IMR-90 (cell line): ENCODE measurements around the gene OTUD5. TPM values are rescaled to one million over a fixed set of nuclear protein-coding genes. Genes with fewer than 3 reads are reported as not detected.

ENCODE experiments used
- ATAC-seq: fragments of 200-7000 bp; cut with Tn5 transposase; 2 replicates; pipeline ENCODE4 v1.9.1; 2020; ENCODE audit warnings: low read depth, mild to moderate bottlenecking, moderate library complexity
- BruUV-seq: library from RNA; stranded (reverse); fragments of 400-500 nt; replicated peaks from 2 replicates; lab custom pipeline; 2021; lab: Mats Ljungman, UMichigan
- CTCF ChIA-PET: fragments of 300-600 bp; formaldehyde crosslinking; extraction: SDS; loops from one replicate; lab custom pipeline; 2021; ENCODE audit warnings: antibody characterized with exemption; lab: Yijun Ruan, JAX
- POLR2A ChIA-PET: fragments of 300-600 bp; sonication (Branson Sonifier 250); formaldehyde crosslinking; loops from one replicate; lab custom pipeline; 2022; ENCODE audit warnings: antibody characterized with exemption; ENCODE audit not compliant: unreplicated experiment; lab: Charles Lee
- DNase-seq: peaks from one replicate; pipeline ENCODE4 v3.0.0; 2013
- H2AFZ ChIP-seq: replicated peaks from 2 replicates; pipeline ENCODE3; 2013; ENCODE audit warnings: low read length, mild to moderate bottlenecking; ENCODE audit not compliant: poor library complexity
- H2AK5ac ChIP-seq: 2 replicates; pipeline ENCODE4 v1.6.1; 2013; ENCODE audit warnings: low read depth, low read length, inconsistent platforms
- H2AK9ac ChIP-seq: replicated peaks from 2 replicates; pipeline ENCODE3; 2013; ENCODE audit warnings: mild to moderate bottlenecking, low read depth, low read length, moderate library complexity; ENCODE audit not compliant: poor library complexity
- H2BK120ac ChIP-seq: 2 replicates; pipeline ENCODE4 v1.6.1; 2013; ENCODE audit warnings: low read depth, low read length, inconsistent platforms
- H2BK15ac ChIP-seq: 3 replicates; pipeline ENCODE4 v1.6.1; 2013; ENCODE audit warnings: low read depth, low read length, inconsistent platforms
- H2BK20ac ChIP-seq: 2 replicates; pipeline ENCODE4 v1.6.1; 2013; ENCODE audit warnings: low read depth, mild to moderate bottlenecking, inconsistent platforms, low read length, moderate library complexity
- H2BK5ac ChIP-seq: 2 replicates; pipeline ENCODE4 v1.6.1; 2013; ENCODE audit warnings: mild to moderate bottlenecking, low read depth, low read length, inconsistent platforms; ENCODE audit not compliant: poor library complexity, severe bottlenecking
- H3K14ac ChIP-seq: replicated peaks from 2 replicates; pipeline ENCODE4 v1.6.1; 2013; ENCODE audit warnings: low read depth, low read length, inconsistent platforms
- H3K18ac ChIP-seq: 2 replicates; pipeline ENCODE4 v1.6.1; 2013; ENCODE audit warnings: low read depth, low read length, control low read depth
- H3K23ac ChIP-seq: 2 replicates; pipeline ENCODE4 v1.6.1; 2013; ENCODE audit warnings: low read depth, low read length, inconsistent platforms
- H3K27ac ChIP-seq: 2 replicates; pipeline ENCODE4 v1.5.1; 2013; ENCODE audit warnings: mild to moderate bottlenecking, control low read depth, low read length; ENCODE audit not compliant: insufficient read depth
- H3K27me3 ChIP-seq: 2 replicates; pipeline ENCODE4 v1.6.1; 2013; ENCODE audit warnings: low read length; ENCODE audit not compliant: control insufficient read depth, insufficient read depth
- H3K36me3 ChIP-seq: 2 replicates; pipeline ENCODE4 v1.6.1; 2013; ENCODE audit warnings: low read length, mixed read lengths; ENCODE audit not compliant: control insufficient read depth, insufficient read depth
- H3K4ac ChIP-seq: 2 replicates; pipeline ENCODE4 v1.6.1; 2013; ENCODE audit warnings: low read depth, low read length, inconsistent platforms
- H3K4me1 ChIP-seq: 2 replicates; pipeline ENCODE4 v1.6.1; 2013; ENCODE audit warnings: low read length, mixed read lengths; ENCODE audit not compliant: control insufficient read depth, insufficient read depth
- H3K4me2 ChIP-seq: 2 replicates; pipeline ENCODE4 v1.6.1; 2013; ENCODE audit warnings: low read depth, mild to moderate bottlenecking, control low read depth, low read length, moderate library complexity
- H3K4me3 ChIP-seq: 2 replicates; pipeline ENCODE4 v1.5.1; 2013; ENCODE audit warnings: low read depth, mild to moderate bottlenecking, control low read depth, low read length, moderate library complexity; ENCODE audit not compliant: insufficient read depth
- H3K56ac ChIP-seq: 2 replicates; pipeline ENCODE4 v1.6.1; 2013; ENCODE audit warnings: low read length, inconsistent platforms; ENCODE audit not compliant: insufficient read depth; ENCODE audit errors: extremely low read depth
- H3K79me1 ChIP-seq, 2 experiments: 2 replicates each; pipeline ENCODE4 v1.6.1; 2013; ENCODE audit warnings: low read length in 2 of 2, inconsistent platforms in 1 of 2, low read depth in 1 of 2
- H3K9ac ChIP-seq: 2 replicates; pipeline ENCODE4 v1.6.1; 2013; ENCODE audit warnings: low read depth, low read length, control low read depth
- H3K9me1 ChIP-seq: 2 replicates; pipeline ENCODE4 v1.6.1; 2013; ENCODE audit warnings: low read length, inconsistent platforms; ENCODE audit not compliant: insufficient read depth
- H3K9me3 ChIP-seq: 2 replicates; pipeline ENCODE4 v1.6.1; 2013; ENCODE audit warnings: low read length; ENCODE audit not compliant: control insufficient read depth, insufficient read depth
- H4K20me1 ChIP-seq: 2 replicates; pipeline ENCODE4 v1.6.1; 2013; ENCODE audit warnings: low read length, inconsistent platforms; ENCODE audit not compliant: insufficient read depth
- H4K5ac ChIP-seq: 2 replicates; pipeline ENCODE4 v1.6.1; 2013; ENCODE audit warnings: mild to moderate bottlenecking, low read depth, low read length, control low read depth
- H4K8ac ChIP-seq, 2 experiments: 2 replicates each; pipeline ENCODE4 v1.6.1; 2013; ENCODE audit warnings: low read depth in 2 of 2, low read length in 2 of 2, control low read depth in 1 of 2, inconsistent platforms in 1 of 2
- H4K91ac ChIP-seq: 2 replicates; pipeline ENCODE4 v1.6.1; 2013; ENCODE audit warnings: low read depth, low read length, inconsistent platforms; ENCODE audit not compliant: insufficient read depth
- CHD1 ChIP-seq: IDR thresholded peaks from 2 replicates; pipeline ENCODE4 v1.6.1; 2012; ENCODE audit warnings: low read depth, low read length, improper control_type of control experiment
- CTCF ChIP-seq: conservative IDR thresholded peaks from 2 replicates; pipeline ENCODE4 v1.5.1; 2012; ENCODE audit warnings: mild to moderate bottlenecking, low read depth, low read length, improper control_type of control experiment
- ELK1 ChIP-seq: fragments of 150-350 bp; IDR thresholded peaks from 2 replicates; pipeline ENCODE4 v1.6.1; 2016; ENCODE audit warnings: low read depth, mild to moderate bottlenecking, low read length, moderate library complexity, borderline replicate concordance
- FOS ChIP-seq: fragments of 150-350 bp; IDR thresholded peaks from 2 replicates; pipeline ENCODE4 v1.6.1; 2016; ENCODE audit warnings: low read depth, low read length
- NFE2L2 ChIP-seq: fragments of 150-350 bp; IDR thresholded peaks from 2 replicates; pipeline ENCODE4 v1.6.1; 2016; ENCODE audit warnings: low read depth, mild to moderate bottlenecking, low read length
- POLR2A ChIP-seq: IDR thresholded peaks from 2 replicates; pipeline ENCODE4 v1.6.1; 2012; ENCODE audit warnings: mild to moderate bottlenecking, low read depth, low read length
- RCOR1 ChIP-seq: IDR thresholded peaks from 2 replicates; pipeline ENCODE4 v1.6.1; 2012; ENCODE audit warnings: mild to moderate bottlenecking, low read length, improper control_type of control experiment; ENCODE audit not compliant: insufficient replicate concordance
- RFX5 ChIP-seq: IDR thresholded peaks from 2 replicates; pipeline ENCODE4 v1.8.0; 2012; ENCODE audit warnings: low read depth, mild to moderate bottlenecking, low read length, moderate library complexity
- SMC3 ChIP-seq: fragments of 150-350 bp; IDR thresholded peaks from 2 replicates; pipeline ENCODE4 v1.6.1; 2016; ENCODE audit warnings: low read depth, mild to moderate bottlenecking, antibody characterized with exemption, low read length, moderate library complexity
- WGBS, 2 experiments: methylation state at CpG; one replicate each; pipeline versions ENCODE4 v1.1.5 to v1.1.7; 2013; ENCODE audit warnings: missing lambda C conversion rate in 2 of 2; ENCODE audit not compliant: insufficient read length in 1 of 2; ENCODE audit errors: extremely low coverage in 2 of 2; 5-methylcytosine and 5-hydroxymethylcytosine counted together
- dilution Hi-C: fragments of 300-500 bp; cut with HindIII; formaldehyde crosslinking; loops from one replicate; pipeline ENCODE4 v1.14.3; 2018; ENCODE audit warnings: low sequenced_read_pairs; ENCODE audit not compliant: unreplicated experiment
- in situ Hi-C: fragments of 300-500 bp; cut with MboI; formaldehyde crosslinking; loops from 3 replicates; pipeline ENCODE4 v1.14.3; 2019; ENCODE audit warnings: low sequenced_read_pairs, inconsistent platforms, mixed read lengths
- intact Hi-C: fragments of 100-400 bp; cut with micrococcal nuclease; formaldehyde crosslinking; loops from 2 replicates; pipeline ENCODE4 v1.10.0; 2022
- polyA plus RNA-seq, 3 experiments: library from polyadenylated mRNA; depleted of rRNA; stranded (reverse); fragments of >200 nt; gene quantifications; 2 replicates each; pipeline ENCODE4 v1.2.3, GENCODE V29; 2012; ENCODE audit warnings: low replicate concordance in 1 of 3
- total RNA-seq: library from RNA; depleted of rRNA; stranded (reverse); fragments of >200 nt; gene quantifications from 2 replicates; pipeline ENCODE4 v1.2.3, GENCODE V29; 2012
- TF ChIP-seq, protein P1 (sequence below): fragments of 150-350 bp; IDR thresholded peaks from 2 replicates; pipeline ENCODE4 v1.6.1; 2017; ENCODE audit warnings: mild to moderate bottlenecking, antibody characterized with exemption, low read length, low read depth

OTUD5 gene
- total and polyA plus RNA-seq, 2 of the 4 experiments (the other 2 are of a cell fraction), result 30.6 to 50.4 TPM

- no peak overlapping the region for H3K18ac ChIP-seq
- no peak overlapping the region for H4K5ac ChIP-seq
- ChIA-PET CTCF (no interaction called here), POLR2A (no interaction called here)
- no peak overlapping the region for H2AFZ ChIP-seq
- intact Hi-C loops (loop anchor here (5.0 kb wide), 1 partner anchor 122 kb away; the partner anchor contains the start of gene TFE3), in situ Hi-C loops (no loop called here), dilution Hi-C loops (no loop called here)
- H4K8ac ChIP-seq, result no peak overlapping the region
- H3K56ac ChIP-seq, result no peak overlapping the region
- no peak overlapping the region for H3K4me2 ChIP-seq
- H3K14ac ChIP-seq, result no peak overlapping the region
- no peak overlapping the region for H2BK15ac ChIP-seq
- H3K9ac ChIP-seq, result no peak overlapping the region
- no peak overlapping the region for H2AK5ac ChIP-seq
- H3K27me3 ChIP-seq, result no peaks in the 10 kb centered on the region
- ATAC-seq, result no peak
- H3K23ac ChIP-seq, result no peak overlapping the region
- peaks cover 5% of the 10 kb centered on the region; the same call in 1 of the 2 replicates for H3K9me1 ChIP-seq
- no peak overlapping the region for H2BK20ac ChIP-seq
- H3K9me3 ChIP-seq, result no peaks in the 10 kb centered on the region; the same call in 1 of the 2 replicates
- H2AK9ac ChIP-seq, result no peak overlapping the region
- H3K4me1 ChIP-seq, result peaks cover 3% of the 10 kb centered on the region; the same call in 1 of the 2 replicates
- peaks cover 16% of the 10 kb centered on the region; the same call in 1 of the 2 replicates for H4K20me1 ChIP-seq
- peaks cover 14% of the 10 kb centered on the region for H3K36me3 ChIP-seq
- TF ChIP-seq CHD1 (no peak), RCOR1 (no peak), CTCF (no peak), ELK1 (no peak), NFE2L2 (no peak), RFX5 (no peak), POLR2A (no peak), FOS (no peak), SMC3 (no peak)
- TF ChIP-seq, protein P1, sequence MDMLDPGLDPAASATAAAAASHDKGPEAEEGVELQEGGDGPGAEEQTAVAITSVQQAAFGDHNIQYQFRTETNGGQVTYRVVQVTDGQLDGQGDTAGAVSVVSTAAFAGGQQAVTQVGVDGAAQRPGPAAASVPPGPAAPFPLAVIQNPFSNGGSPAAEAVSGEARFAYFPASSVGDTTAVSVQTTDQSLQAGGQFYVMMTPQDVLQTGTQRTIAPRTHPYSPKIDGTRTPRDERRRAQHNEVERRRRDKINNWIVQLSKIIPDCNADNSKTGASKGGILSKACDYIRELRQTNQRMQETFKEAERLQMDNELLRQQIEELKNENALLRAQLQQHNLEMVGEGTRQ, result no peak
- H3K79me1 ChIP-seq, result peaks cover 4 to 21% of the 10 kb centered on the region in 2 experiments; a peak in 2 of 4 replicates
- no peak overlapping the region for H3K4ac ChIP-seq
- no peak overlapping the region for H2BK5ac ChIP-seq
- H2BK120ac ChIP-seq, result no peak overlapping the region
- H3K27ac ChIP-seq, result no peak overlapping the region
- no TSS peak for BruUV-seq
- no peak for DNase-seq
- 33% methylated on average over 2 of the region's 8 CpGs; no CpG with 5 or more reads in 1 of the 2 experiments for WGBS, 2 experiments
- no peak overlapping the region for H4K91ac ChIP-seq
- no peak overlapping the region for H3K4me3 ChIP-seq
These were observed 37.3 kb downstream of the OTUD5 start for GRCh38 chrX:48919947-48920717.
